Astrocyte (in vitro differentiated cells and primary cell): Measurements from ENCODE around the gene EFS. TPM values are rescaled to one million over a fixed set of nuclear protein-coding genes. Genes with fewer than 3 reads are reported as not detected.

Experiments used
- DNase-seq: peaks from one replicate; pipeline ENCODE4 v3.0.0-alpha.2; 2010; ENCODE audit warnings: low read depth
- FAIRE-seq: peaks from 2 replicates; lab custom pipeline; 2011; peaks lifted over from hg19 to GRCh38; lab: Jason Lieb, UNC
- H2AFZ ChIP-seq: 2 replicates; pipeline ENCODE4 v1.6.0; 2012; ENCODE audit warnings: low read depth, low read length, inconsistent platforms
- H3K27ac ChIP-seq: 2 replicates; pipeline ENCODE4 v1.5.1; 2011; ENCODE audit warnings: low read depth, low read length, inconsistent platforms
- H3K27me3 ChIP-seq: 2 replicates; pipeline ENCODE4 v1.6.0; 2011; ENCODE audit warnings: low read length, inconsistent platforms; ENCODE audit not compliant: insufficient read depth
- H3K36me3 ChIP-seq: 2 replicates; pipeline ENCODE4 v1.5.1; 2011; ENCODE audit warnings: low read length, inconsistent platforms; ENCODE audit not compliant: insufficient read depth
- H3K4me1 ChIP-seq: 2 replicates; pipeline ENCODE4 v1.5.1; 2011; ENCODE audit warnings: low read length, inconsistent platforms; ENCODE audit not compliant: insufficient read depth
- H3K4me2 ChIP-seq: 2 replicates; pipeline ENCODE4 v1.6.0; 2012; ENCODE audit warnings: low read length, inconsistent platforms
- H3K4me3 ChIP-seq: 2 replicates; pipeline ENCODE4 v1.5.1; 2011; ENCODE audit warnings: low read depth, mild to moderate bottlenecking, low read length, inconsistent platforms; ENCODE audit not compliant: insufficient read depth
- H3K79me2 ChIP-seq: 2 replicates; pipeline ENCODE4 v1.6.0; 2012; ENCODE audit warnings: mild to moderate bottlenecking, low read length, inconsistent platforms; ENCODE audit not compliant: insufficient read depth
- H3K9ac ChIP-seq: 2 replicates; pipeline ENCODE4 v1.6.0; 2012; ENCODE audit warnings: mild to moderate bottlenecking, low read length, inconsistent platforms
- H3K9me3 ChIP-seq: 2 replicates; pipeline ENCODE4 v1.5.1; 2012; ENCODE audit warnings: low read depth, mild to moderate bottlenecking, low read length, inconsistent platforms; ENCODE audit not compliant: insufficient read depth
- H4K20me1 ChIP-seq: 2 replicates; pipeline ENCODE4 v1.6.0; 2012; ENCODE audit warnings: low read length, inconsistent platforms; ENCODE audit not compliant: insufficient read depth
- H3K27ac Mint-ChIP-seq: one replicate; pipeline ENCODE4 v1.8.0; 2021; ENCODE audit warnings: mild to moderate bottlenecking, mixed read lengths; ENCODE audit not compliant: unreplicated experiment
- H3K27me3 Mint-ChIP-seq: one replicate; pipeline ENCODE4 v1.8.0; 2021; ENCODE audit warnings: low read depth, mixed read lengths; ENCODE audit not compliant: unreplicated experiment
- H3K36me3 Mint-ChIP-seq: one replicate; pipeline ENCODE4 v1.8.0; 2021; ENCODE audit warnings: low read depth, mixed read lengths; ENCODE audit not compliant: unreplicated experiment
- H3K4me1 Mint-ChIP-seq: one replicate; pipeline ENCODE4 v1.8.0; 2021; ENCODE audit warnings: low read depth, mixed read lengths; ENCODE audit not compliant: unreplicated experiment
- H3K4me3 Mint-ChIP-seq: one replicate; pipeline ENCODE4 v1.8.0; 2021; ENCODE audit warnings: mild to moderate bottlenecking, moderate library complexity, mixed read lengths; ENCODE audit not compliant: unreplicated experiment
- H3K9me3 Mint-ChIP-seq: one replicate; pipeline ENCODE4 v1.8.0; 2021; ENCODE audit warnings: mild to moderate bottlenecking, mixed read lengths; ENCODE audit not compliant: unreplicated experiment
- EZH2 ChIP-seq: IDR thresholded peaks from 2 replicates; pipeline ENCODE4 v1.6.1; 2012; ENCODE audit warnings: mild to moderate bottlenecking, low read length, inconsistent platforms; ENCODE audit not compliant: insufficient read depth
- total RNA-seq: library from RNA; stranded (reverse); gene quantifications from 2 replicates; pipeline ENCODE4 v1.2.1, GENCODE V29; 2021
- TF ChIP-seq, protein P1 (sequence below): IDR thresholded peaks from 2 replicates; pipeline ENCODE4 v1.5.1; 2011; ENCODE audit warnings: low read depth, mild to moderate bottlenecking, inconsistent platforms, low read length, moderate library complexity; ENCODE audit not compliant: insufficient read depth

The EFS gene
- total RNA-seq, 1 donor from 2014 or later, result 6.5 TPM

DNA sequence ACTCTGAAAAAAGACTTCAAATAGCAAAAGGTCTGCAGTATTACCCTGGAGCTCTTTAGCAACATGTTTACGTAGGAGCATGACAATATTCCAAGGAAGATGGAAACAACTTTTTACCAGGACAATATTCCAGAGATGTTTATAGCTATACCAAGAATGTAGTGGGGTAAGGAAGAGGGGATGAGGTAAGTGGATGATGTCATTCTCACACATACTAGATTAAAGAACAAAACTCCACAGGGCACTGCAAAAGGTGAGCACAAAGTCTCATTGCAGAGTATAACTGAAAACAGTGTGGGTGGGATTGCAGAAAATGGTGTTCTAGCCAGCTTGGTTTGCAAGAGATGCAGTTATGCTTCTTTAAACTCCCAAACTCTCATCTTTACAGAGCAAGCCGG, 20.3 kb upstream of the EFS start:
- no peaks in the 10 kb centered on the region for H3K4me1 ChIP-seq
- peaks cover 2% of the 10 kb centered on the region for H3K27me3 ChIP-seq
- no peaks in the 10 kb centered on the region for H3K36me3 ChIP-seq
- Mint-ChIP-seq H3K4me1 (peaks cover 3% of the 10 kb centered on the region), H3K9me3 (peaks cover 2% of the 10 kb centered on the region), H3K4me3 (no peak overlapping the region), H3K27ac (no peak overlapping the region), H3K36me3 (peaks cover 3% of the 10 kb centered on the region), H3K27me3 (peaks cover 58% of the 10 kb centered on the region)
- no peaks in the 10 kb centered on the region for H3K79me2 ChIP-seq
- H3K9ac ChIP-seq, result no peak overlapping the region
- H3K9me3 ChIP-seq, result no peaks in the 10 kb centered on the region
- no peak overlapping the region for H3K4me3 ChIP-seq
- no peak for FAIRE-seq
- no peak overlapping the region for H2AFZ ChIP-seq
- no peak overlapping the region for H3K27ac ChIP-seq
- H3K4me2 ChIP-seq, result no peak overlapping the region
- no peak for DNase-seq
- no peak for TF ChIP-seq EZH2
- TF ChIP-seq, protein P1, sequence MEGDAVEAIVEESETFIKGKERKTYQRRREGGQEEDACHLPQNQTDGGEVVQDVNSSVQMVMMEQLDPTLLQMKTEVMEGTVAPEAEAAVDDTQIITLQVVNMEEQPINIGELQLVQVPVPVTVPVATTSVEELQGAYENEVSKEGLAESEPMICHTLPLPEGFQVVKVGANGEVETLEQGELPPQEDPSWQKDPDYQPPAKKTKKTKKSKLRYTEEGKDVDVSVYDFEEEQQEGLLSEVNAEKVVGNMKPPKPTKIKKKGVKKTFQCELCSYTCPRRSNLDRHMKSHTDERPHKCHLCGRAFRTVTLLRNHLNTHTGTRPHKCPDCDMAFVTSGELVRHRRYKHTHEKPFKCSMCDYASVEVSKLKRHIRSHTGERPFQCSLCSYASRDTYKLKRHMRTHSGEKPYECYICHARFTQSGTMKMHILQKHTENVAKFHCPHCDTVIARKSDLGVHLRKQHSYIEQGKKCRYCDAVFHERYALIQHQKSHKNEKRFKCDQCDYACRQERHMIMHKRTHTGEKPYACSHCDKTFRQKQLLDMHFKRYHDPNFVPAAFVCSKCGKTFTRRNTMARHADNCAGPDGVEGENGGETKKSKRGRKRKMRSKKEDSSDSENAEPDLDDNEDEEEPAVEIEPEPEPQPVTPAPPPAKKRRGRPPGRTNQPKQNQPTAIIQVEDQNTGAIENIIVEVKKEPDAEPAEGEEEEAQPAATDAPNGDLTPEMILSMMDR, result no peak
- H4K20me1 ChIP-seq, result no peaks in the 10 kb centered on the region

DNA sequence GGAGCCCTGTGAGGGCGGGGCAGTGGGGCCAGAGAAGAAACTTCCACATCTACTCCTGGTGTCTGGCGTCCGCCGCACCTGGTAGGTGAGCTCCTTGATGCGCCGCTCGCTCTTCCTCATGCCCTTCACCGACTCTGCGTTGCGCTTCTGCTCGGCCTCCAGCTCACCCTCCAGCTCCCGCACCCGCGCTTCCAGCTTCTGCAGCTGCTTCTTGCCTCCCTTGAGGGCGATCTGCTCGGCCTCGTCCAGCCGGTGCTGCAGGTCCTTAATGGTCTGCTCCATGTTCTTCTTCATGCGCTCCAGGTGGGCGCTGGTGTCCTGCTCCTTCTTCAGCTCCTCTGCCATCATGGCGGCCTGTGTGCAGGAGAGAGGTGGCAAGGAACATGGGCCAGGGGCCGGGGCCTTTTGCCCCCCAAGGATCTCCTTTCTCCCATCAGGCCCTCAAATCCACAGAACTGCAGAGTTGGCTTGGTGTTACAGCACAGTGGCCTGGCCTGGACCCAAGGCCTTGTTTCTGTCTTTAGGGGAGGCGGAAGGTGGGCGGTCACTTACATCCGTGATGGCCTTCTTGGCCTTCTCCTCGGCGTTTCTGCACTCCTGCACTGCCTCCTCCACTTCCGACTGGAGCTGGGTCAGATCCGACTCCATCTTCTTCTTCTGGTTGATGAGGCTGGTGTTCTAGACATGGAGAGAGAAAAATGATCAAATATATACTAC, 19.6 kb upstream of the EFS start:
- no peak for FAIRE-seq
- H3K9me3 ChIP-seq, result no peaks in the 10 kb centered on the region
- H3K79me2 ChIP-seq, result no peaks in the 10 kb centered on the region
- H3K4me2 ChIP-seq, result no peak overlapping the region
- DNase-seq, result no peak
- H3K9ac ChIP-seq, result no peak overlapping the region
- Mint-ChIP-seq H3K27me3 (peaks cover 60% of the 10 kb centered on the region), H3K27ac (no peak overlapping the region), H3K36me3 (peaks cover 3% of the 10 kb centered on the region), H3K9me3 (peaks cover 1% of the 10 kb centered on the region), H3K4me1 (peaks cover 3% of the 10 kb centered on the region), H3K4me3 (no peak overlapping the region)
- H3K36me3 ChIP-seq, result no peaks in the 10 kb centered on the region
- TF ChIP-seq, protein P1, result no peak
- TF ChIP-seq EZH2, result no peak
- H3K27ac ChIP-seq, result no peak overlapping the region
- H3K27me3 ChIP-seq, result peaks cover 2% of the 10 kb centered on the region
- H4K20me1 ChIP-seq, result no peaks in the 10 kb centered on the region
- no peak overlapping the region for H2AFZ ChIP-seq
- H3K4me3 ChIP-seq, result no peak overlapping the region
- H3K4me1 ChIP-seq, result no peaks in the 10 kb centered on the region
